Stimulated activated effector memory CD8-positive, alpha-beta T cell treated with anti-CD3 and anti-CD28 coated beads, Interleukin-12 subunit alpha, Interleukin-12 subunit beta, amount 100 ng/mL, for 72 hours (primary cell): ENCODE results near the gene POLRMT.
"Not testable (repeated sequence)": the region's sequence is repeated elsewhere in the genome, so short reads cannot be mapped to it uniquely, and the experiment has no call there.

ENCODE experiments used
- ATAC-seq: fragments of 150-1000 bp; cut with Tn5 transposase; 2 replicates; pipeline ENCODE4 v1.10.0; 2021
- DNase-seq, 2 donors: peaks; one replicate each; pipeline ENCODE4 v3.0.0; 2021 to 2022; ENCODE audit warnings: low spot score in 2 of 2
- H3K27ac Mint-ChIP-seq: one replicate; pipeline ENCODE4 v1.8.0; 2022; ENCODE audit warnings: mild to moderate bottlenecking, mixed read lengths
- H3K36me3 Mint-ChIP-seq: one replicate; pipeline ENCODE4 v1.8.0; 2022; ENCODE audit warnings: mild to moderate bottlenecking, mixed read lengths
- H3K4me1 Mint-ChIP-seq: one replicate; pipeline ENCODE4 v1.8.0; 2022; ENCODE audit warnings: mixed read lengths
- H3K4me3 Mint-ChIP-seq: one replicate; pipeline ENCODE4 v1.8.0; 2022; ENCODE audit warnings: mild to moderate bottlenecking, mixed read lengths
- H3K9me3 Mint-ChIP-seq: one replicate; pipeline ENCODE4 v1.8.0; 2022; ENCODE audit warnings: mixed read lengths

POLRMT gene

GRCh38 chr19:643736-644135, 10.4 kb upstream of the POLRMT start:
- DNase-seq (no peak), ATAC-seq (no peak)
- H3K9me3 Mint-ChIP-seq = no peaks in the 10 kb centered on the region
- no peak overlapping the region for H3K4me3 Mint-ChIP-seq
- H3K27ac Mint-ChIP-seq = no peak overlapping the region
- peaks cover 51% of the 10 kb centered on the region for H3K36me3 Mint-ChIP-seq
- H3K4me1 Mint-ChIP-seq = peaks cover 8% of the 10 kb centered on the region

- DNase-seq = no peak
- H3K27ac Mint-ChIP-seq = no peak overlapping the region
Measured at GRCh38 chr19:642767-643727, 9.7 kb upstream of the POLRMT start.

GRCh38 chr19:641702-642101, 8.4 kb upstream of the POLRMT start:
- DNase-seq (no peak), ATAC-seq (no peak)
- H3K9me3 Mint-ChIP-seq = no peaks in the 10 kb centered on the region
- H3K36me3 Mint-ChIP-seq = peaks cover 36% of the 10 kb centered on the region
- H3K4me3 Mint-ChIP-seq = no peak overlapping the region
- no peak overlapping the region for H3K27ac Mint-ChIP-seq
- H3K4me1 Mint-ChIP-seq = peaks cover 8% of the 10 kb centered on the region

More at GRCh38 chr19:642767-643727, 9.7 kb upstream of the POLRMT start:
- ATAC-seq = no peak
- Mint-ChIP-seq H3K9me3 (no peaks in the 10 kb centered on the region), H3K4me1 (peaks cover 8% of the 10 kb centered on the region), H3K4me3 (no peak overlapping the region), H3K36me3 (peaks cover 45% of the 10 kb centered on the region)

- H3K4me1 Mint-ChIP-seq = peaks cover 8% of the 10 kb centered on the region
- no peak for ATAC-seq
Measured at GRCh38 chr19:640606-641189, 7.4 kb upstream of the POLRMT start.

GRCh38 chr19:640161-640558, 6.8 kb upstream of the POLRMT start:
- ATAC-seq (no peak), DNase-seq (no peak)
- Mint-ChIP-seq H3K4me3 (peak overlapping the region; percentile 81), H3K4me1 (peaks cover 8% of the 10 kb centered on the region), H3K36me3 (peaks cover 22% of the 10 kb centered on the region), H3K9me3 (no peaks in the 10 kb centered on the region), H3K27ac (no peak overlapping the region)

More at GRCh38 chr19:640606-641189, 7.4 kb upstream of the POLRMT start:
- DNase-seq = no peak
- H3K27ac Mint-ChIP-seq = no peak overlapping the region
- H3K4me3 Mint-ChIP-seq = no peak overlapping the region
- H3K9me3 Mint-ChIP-seq = no peaks in the 10 kb centered on the region
- peaks cover 27% of the 10 kb centered on the region for H3K36me3 Mint-ChIP-seq

GRCh38 chr19:639253-640160, 6.2 kb upstream of the POLRMT start, which contains the start of gene FGF22:
TSS of gene FGF22 (plus strand) at chr19:639879. CDS start at chr19:639926, 47 bp downstream.
- peak; percentile 87 to 92 for DNase-seq
- no peaks in the 10 kb centered on the region for H3K9me3 Mint-ChIP-seq

GRCh38 chr19:638906-639252, 5.5 kb upstream of the POLRMT start:
- Mint-ChIP-seq H3K27ac (peak overlapping the region; percentile 89), H3K4me1 (peaks cover 13% of the 10 kb centered on the region), H3K9me3 (no peaks in the 10 kb centered on the region), H3K4me3 (peak overlapping the region; percentile 81), H3K36me3 (peaks cover 15% of the 10 kb centered on the region)
- no peak for DNase-seq
- no peak for ATAC-seq

More at GRCh38 chr19:639253-640160, 6.2 kb upstream of the POLRMT start, which contains the start of gene FGF22:
- Mint-ChIP-seq H3K4me1 (peaks cover 8% of the 10 kb centered on the region), H3K27ac (peak within 1 kb of the TSS; percentile 89), H3K36me3 (peaks cover 16% of the 10 kb centered on the region), H3K4me3 (peak within 1 kb of the TSS; percentile 81)
- ATAC-seq = peak; percentile 93

GRCh38 chr19:634975-635652, 1.8 kb upstream of the POLRMT start:
- H3K36me3 Mint-ChIP-seq = peaks cover 52% of the 10 kb centered on the region
- H3K9me3 Mint-ChIP-seq = no peaks in the 10 kb centered on the region
- no peak overlapping the region for H3K27ac Mint-ChIP-seq
- DNase-seq (no peak), ATAC-seq (no peak)
- H3K4me1 Mint-ChIP-seq = peaks cover 39% of the 10 kb centered on the region
- no peak overlapping the region for H3K4me3 Mint-ChIP-seq

GRCh38 chr19:633786-634639, 676 bp upstream of the POLRMT start:
- Mint-ChIP-seq H3K27ac (peak overlapping the region; percentile 94), H3K4me1 (peaks cover 36% of the 10 kb centered on the region), H3K4me3 (peak overlapping the region; percentile 94), H3K36me3 (peaks cover 55% of the 10 kb centered on the region), H3K9me3 (no peaks in the 10 kb centered on the region)
- ATAC-seq (no peak), DNase-seq (no peak)

- peak; percentile 69 for ATAC-seq
- Mint-ChIP-seq H3K4me3 (peak overlapping the region; percentile 94), H3K36me3 (peaks cover 68% of the 10 kb centered on the region), H3K9me3 (no peaks in the 10 kb centered on the region), H3K4me1 (peaks cover 35% of the 10 kb centered on the region), H3K27ac (peak overlapping the region; percentile 94)
- DNase-seq = peak; percentile 46 to 80
Measured at GRCh38 chr19:632579-633067, 714 bp downstream of the POLRMT start.

GRCh38 chr19:629961-630714, 3.2 kb downstream of the POLRMT start:
- ATAC-seq (no peak), DNase-seq (no peak)
- H3K9me3 Mint-ChIP-seq = no peaks in the 10 kb centered on the region
- peaks cover 88% of the 10 kb centered on the region for H3K36me3 Mint-ChIP-seq
- peak overlapping the region; percentile 64 for H3K27ac Mint-ChIP-seq
- H3K4me3 Mint-ChIP-seq = no peak overlapping the region
- H3K4me1 Mint-ChIP-seq = peaks cover 40% of the 10 kb centered on the region

- H3K27ac Mint-ChIP-seq, H3K4me3 Mint-ChIP-seq, ATAC-seq, DNase-seq, H3K9me3 Mint-ChIP-seq: not testable (repeated sequence)
- H3K4me1 Mint-ChIP-seq = peaks cover 40% of the 10 kb centered on the region
- peaks cover 90% of the 10 kb centered on the region for H3K36me3 Mint-ChIP-seq
Measured at GRCh38 chr19:629515-629914, 3.8 kb downstream of the POLRMT start.

GRCh38 chr19:628168-628567, 5.2 kb downstream of the POLRMT start:
- no peak for DNase-seq
- no peaks in the 10 kb centered on the region for H3K9me3 Mint-ChIP-seq
- no peak overlapping the region for H3K27ac Mint-ChIP-seq

More at GRCh38 chr19:628168-628567, 5.2 kb downstream of the POLRMT start:
- H3K36me3 Mint-ChIP-seq = peaks cover 79% of the 10 kb centered on the region
- no peak for ATAC-seq
- H3K4me1 Mint-ChIP-seq = peaks cover 28% of the 10 kb centered on the region
- no peak overlapping the region for H3K4me3 Mint-ChIP-seq
